ENCODE measurements around the gene STOX2.

STOX2 gene

DNA sequence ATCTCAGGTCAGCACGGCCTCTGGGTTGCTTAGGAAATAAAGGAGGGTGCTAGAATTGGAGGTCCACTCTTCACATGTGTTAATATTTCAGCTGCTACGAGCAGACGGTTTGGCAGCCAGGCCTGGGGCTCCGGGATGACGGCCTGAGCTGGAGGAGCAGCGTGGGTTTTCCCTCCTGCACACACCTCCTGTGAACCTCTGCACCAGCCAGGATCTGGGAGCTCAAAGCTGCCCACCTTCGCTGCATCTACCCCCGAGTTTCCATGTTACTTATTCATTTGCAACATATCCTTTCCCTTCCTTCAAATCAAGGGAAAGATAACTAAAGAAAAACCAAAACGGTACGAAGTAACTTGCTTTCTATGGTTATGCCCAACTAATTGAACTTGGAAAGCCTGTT, 13.6 kb downstream of the STOX2 start:
- no peak overlapping the region for H3K4me3 ChIP-seq (ENCODE audit: low read length)
- no peak for TF ChIP-seq CTCF (conservative IDR thresholded peaks at IDR 0.05; ENCODE audit: low read length)
- no peak for DNase-seq (ENCODE audit: low read depth)

DNA sequence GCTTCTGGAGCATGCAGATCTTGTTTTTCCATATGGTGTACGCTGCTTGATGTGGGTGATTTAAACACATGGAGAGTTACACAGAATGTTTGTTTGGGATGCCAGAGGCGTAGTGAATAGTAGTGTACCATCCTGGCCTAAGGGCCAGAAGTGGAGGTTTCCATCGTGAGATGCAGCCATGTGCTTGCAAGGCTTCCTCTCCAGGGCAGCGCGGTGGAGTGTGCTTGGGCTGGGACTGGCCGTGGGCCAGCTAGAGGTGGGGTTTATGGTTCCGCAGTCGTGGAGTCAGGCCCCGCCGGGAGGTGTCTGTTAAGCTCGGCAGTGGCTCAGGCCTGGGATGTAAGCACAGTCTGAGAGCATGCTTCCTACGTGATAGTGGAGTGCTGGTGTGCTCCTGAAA, 14.0 kb downstream of the STOX2 start:
- DNase-seq (ENCODE audit: low read depth): no peak
- TF ChIP-seq CTCF (conservative IDR thresholded peaks at IDR 0.05; ENCODE audit: low read length): no peak
- H3K4me3 ChIP-seq (ENCODE audit: low read length): no peak overlapping the region

GRCh38 chr4:183920512-183920911, 15.4 kb downstream of the STOX2 start:
- TF ChIP-seq CTCF (conservative IDR thresholded peaks at IDR 0.05; ENCODE audit: low read length): no peak
- H3K4me3 ChIP-seq (ENCODE audit: low read length): no peak overlapping the region
- no peak for DNase-seq (ENCODE audit: low read depth)

DNA sequence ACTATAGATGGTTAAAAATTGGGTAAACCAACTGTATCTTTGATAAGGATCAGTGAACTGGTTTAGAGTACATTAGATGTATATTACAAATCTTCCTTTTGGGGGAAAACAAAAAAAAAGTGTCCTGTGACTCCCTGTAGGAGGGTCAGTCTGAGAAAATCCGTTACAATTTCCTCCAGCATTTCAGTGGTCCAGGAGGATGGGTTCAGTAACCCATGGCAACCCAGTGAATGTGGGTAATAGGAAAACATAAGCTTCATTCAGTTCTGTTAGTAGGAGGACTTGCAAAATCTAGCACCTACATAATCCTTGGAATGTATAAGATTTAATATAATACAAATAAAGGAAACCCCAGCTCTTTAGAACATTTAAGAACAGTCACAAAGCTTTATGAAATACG, 16.2 kb downstream of the STOX2 start:
- TF ChIP-seq CTCF (conservative IDR thresholded peaks at IDR 0.05; ENCODE audit: low read length): no peak
- no peak for DNase-seq (ENCODE audit: low read depth)

DNA sequence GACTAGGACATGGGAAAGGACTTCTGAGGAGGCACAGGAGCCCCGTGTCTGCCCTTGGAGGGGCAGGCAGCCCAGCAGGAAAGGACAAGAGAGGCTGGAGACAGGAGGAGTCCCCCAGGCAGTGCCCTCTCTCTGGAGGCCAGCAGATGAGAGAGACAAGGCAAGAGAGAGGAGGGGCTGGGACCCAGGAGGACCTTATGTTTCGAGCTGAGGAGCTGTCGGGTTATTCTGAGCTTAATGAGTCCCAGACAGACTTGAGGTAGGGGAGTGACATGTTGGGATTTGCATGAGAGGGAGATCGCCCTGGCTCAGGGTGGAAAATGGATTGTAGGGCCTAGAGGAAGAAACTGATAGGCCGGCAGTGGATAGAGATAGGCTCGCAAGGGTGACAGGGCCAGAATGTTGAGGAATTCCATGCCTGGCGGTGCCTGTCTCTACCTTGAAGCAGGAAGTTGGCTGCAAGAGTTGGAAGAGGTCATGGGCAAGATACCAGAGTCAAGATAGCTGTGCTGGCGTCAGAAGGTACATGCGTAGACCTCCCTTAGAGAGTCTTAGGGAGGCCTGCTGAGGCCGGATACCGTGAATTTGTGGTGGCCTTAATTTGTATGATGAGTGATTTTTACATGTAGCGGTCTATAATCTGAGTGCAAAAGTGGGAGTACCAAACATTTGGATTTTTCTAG, 19.4 kb downstream of the STOX2 start:
- no peak for DNase-seq (ENCODE audit: low read depth)
- TF ChIP-seq CTCF (conservative IDR thresholded peaks at IDR 0.05; ENCODE audit: low read length): no peak
- no peak overlapping the region for H3K4me3 ChIP-seq (ENCODE audit: low read length)

More for the DNA sequence above, 16.2 kb downstream of the STOX2 start:
- H3K4me3 ChIP-seq (ENCODE audit: low read length): no peak overlapping the region

DNA sequence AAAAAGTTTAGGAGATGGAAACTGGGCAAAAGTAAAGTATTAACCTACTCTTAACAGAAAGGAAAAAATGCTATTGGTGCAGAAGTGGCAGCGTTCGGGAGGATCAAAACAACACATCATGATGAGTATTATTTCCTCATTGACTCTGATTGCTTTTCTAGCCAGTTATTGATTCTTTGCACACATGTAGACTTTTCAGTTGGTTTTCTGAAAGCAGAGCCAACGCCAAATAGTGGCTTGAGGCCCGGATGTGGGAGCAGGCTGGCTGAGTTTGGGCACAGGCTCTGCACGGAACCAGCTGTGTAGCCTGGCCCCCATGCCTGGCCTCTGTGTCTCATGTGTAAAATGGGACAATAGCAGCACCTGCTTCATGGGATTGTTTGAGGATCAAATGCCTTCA, 21.8 kb downstream of the STOX2 start:
- TF ChIP-seq CTCF (conservative IDR thresholded peaks at IDR 0.05; ENCODE audit: low read length): no peak
- H3K4me3 ChIP-seq (ENCODE audit: low read length): no peak overlapping the region
- no peak for DNase-seq (ENCODE audit: low read depth)

DNA sequence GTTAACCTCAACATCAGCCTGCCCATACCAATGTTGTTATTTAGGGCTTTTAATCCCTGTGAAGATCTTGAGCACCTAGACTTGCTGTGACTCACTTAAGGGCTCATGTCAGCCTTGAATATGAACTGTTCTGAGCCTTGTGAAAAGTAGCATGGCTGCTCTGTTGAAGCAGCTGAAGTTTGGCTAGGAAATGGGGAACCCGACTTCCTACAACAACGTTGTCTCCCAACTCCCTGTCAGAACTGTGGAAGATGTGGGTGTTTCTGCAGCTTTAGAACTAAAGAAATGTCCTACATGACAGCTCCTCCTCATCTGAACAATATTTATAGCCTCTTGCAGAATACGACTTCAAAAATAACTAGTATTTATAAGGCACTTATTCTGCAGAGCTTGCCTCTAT, 27.5 kb downstream of the STOX2 start:
- TF ChIP-seq CTCF (conservative IDR thresholded peaks at IDR 0.05; ENCODE audit: low read length): no peak
- no peak for DNase-seq (ENCODE audit: low read depth)
- no peak overlapping the region for H3K4me3 ChIP-seq (ENCODE audit: low read length)

Data from AG10803 (cell line).